Pulmonary artery endothelial cell (primary cell): Measurements from ENCODE around the gene NEUROG1. TPM values are rescaled to one million over a fixed set of nuclear protein-coding genes. Genes with fewer than 3 reads are reported as not detected.

ENCODE experiments used
- DNase-seq: peaks from one replicate; pipeline ENCODE4 v3.0.0-alpha.2; 2011; ENCODE audit warnings: low read depth, low spot score
- total RNA-seq: library from RNA; depleted of rRNA; stranded (reverse); fragments of >200 nt; gene quantifications from 2 replicates; pipeline ENCODE4 v1.2.3, GENCODE V29; 2014

Gene NEUROG1
- total RNA-seq, 1 donor from 2014 or later, result not detected

GRCh38 chr5:135494196-135494595 is 41.6 kb downstream of the NEUROG1 start:
- DNase-seq, result no peak

GRCh38 chr5:135493406-135494180 is 42.2 kb downstream of the NEUROG1 start:
- DNase-seq, result no peak

- no peak for DNase-seq
Measured at GRCh38 chr5:135492319-135492626, 43.5 kb downstream of the NEUROG1 start.

GRCh38 chr5:135491552-135492318 is 44.0 kb downstream of the NEUROG1 start:
- no peak for DNase-seq

GRCh38 chr5:135491038-135491551 is 44.7 kb downstream of the NEUROG1 start:
- no peak for DNase-seq

- DNase-seq, result no peak
Measured at GRCh38 chr5:135490245-135491037, 45.3 kb downstream of the NEUROG1 start.

- DNase-seq, result no peak
Measured at GRCh38 chr5:135489466-135490244, 46.1 kb downstream of the NEUROG1 start.

- DNase-seq, result no peak
Measured at GRCh38 chr5:135488727-135489465, 46.9 kb downstream of the NEUROG1 start.

GRCh38 chr5:135487839-135488514 is 47.8 kb downstream of the NEUROG1 start:
- DNase-seq, result no peak

- DNase-seq, result no peak
Measured at GRCh38 chr5:135487037-135487395, 48.7 kb downstream of the NEUROG1 start.

- DNase-seq, result no peak
Measured at GRCh38 chr5:135486131-135487036, 49.4 kb downstream of the NEUROG1 start.

- no peak for DNase-seq
Measured at GRCh38 chr5:135484674-135485086, 51.1 kb downstream of the NEUROG1 start.

Other genes with a start within 250 kb of the NEUROG1 start
- gene MACROH2A1, start 136.7 kb downstream of the NEUROG1 start, total RNA-seq, result 187 and 194 TPM in 2 replicates
- not detected in 2 replicates for gene DCANP1, start 88.6 kb downstream of the NEUROG1 start, total RNA-seq
- gene TIFAB, start 83.6 kb downstream of the NEUROG1 start, total RNA-seq, result not detected in 2 replicates
- not detected in 2 replicates for gene CXCL14, start 43.0 kb upstream of the NEUROG1 start, total RNA-seq